Activated T-helper 2 cell treated with anti-CD3 and anti-CD28 coated beads, Interferon-gamma antibody, Interleukin-2, Interleukin-4, amounts not matched to agents 10 μg/mL and 5 μg/mL and 100 μg/mL, durations not matched to agents 14 hours and 24 hours and 36 hours (primary cell): ENCODE measurements around the gene ADTRP. TPM values are rescaled to one million over a fixed set of nuclear protein-coding genes. Genes with fewer than 3 reads are reported as not detected.

Experiments
- DNase-seq: peaks from one replicate; pipeline ENCODE4 v3.0.0; 2021; ENCODE audit warnings: low spot score
- H3K27ac Mint-ChIP-seq: one replicate; pipeline ENCODE4 v1.8.0; 2021; ENCODE audit warnings: mixed read lengths
- H3K27me3 Mint-ChIP-seq: one replicate; pipeline ENCODE4 v1.8.0; 2021; ENCODE audit warnings: low read depth, mixed read lengths
- H3K36me3 Mint-ChIP-seq: one replicate; pipeline ENCODE4 v1.8.0; 2021; ENCODE audit warnings: low read depth, mixed read lengths
- H3K4me1 Mint-ChIP-seq: one replicate; pipeline ENCODE4 v1.8.0; 2021; ENCODE audit warnings: low read depth, mixed read lengths
- H3K4me3 Mint-ChIP-seq: one replicate; pipeline ENCODE4 v1.8.0; 2021; ENCODE audit warnings: low read depth, mild to moderate bottlenecking, moderate library complexity, mixed read lengths
- H3K9me3 Mint-ChIP-seq: one replicate; pipeline ENCODE4 v1.8.0; 2021; ENCODE audit warnings: mixed read lengths
- intact Hi-C: fragments of 100-400 bp; cut with micrococcal nuclease; formaldehyde crosslinking; loops from one replicate; pipeline ENCODE4 v1.15.1; 2023
- total RNA-seq: library from RNA; stranded (reverse); gene quantifications from 2 replicates; pipeline ENCODE4 v1.2.3, GENCODE V29; 2022

The ADTRP gene
- total RNA-seq, 1 donor from 2014 or later = 1.6 TPM

GRCh38 chr6:11779329-11780096 lies 910 bp upstream of the ADTRP start:
- Mint-ChIP-seq H3K27me3 (peaks cover 4% of the 10 kb centered on the region), H3K36me3 (no peaks in the 10 kb centered on the region), H3K4me1 (no peaks in the 10 kb centered on the region), H3K27ac (no peak overlapping the region), H3K4me3 (no peak overlapping the region), H3K9me3 (peaks cover 9% of the 10 kb centered on the region)
- intact Hi-C loops = loop anchor here (10.0 kb wide), 1 partner anchor 225 kb away; no protein-coding TSS in a partner anchor
- no peak for DNase-seq

- no peaks in the 10 kb centered on the region for H3K36me3 Mint-ChIP-seq
- intact Hi-C loops = no loop called here
- H3K27me3 Mint-ChIP-seq = peaks cover 4% of the 10 kb centered on the region
- no peaks in the 10 kb centered on the region for H3K4me1 Mint-ChIP-seq
- H3K27ac Mint-ChIP-seq = no peak overlapping the region
- H3K9me3 Mint-ChIP-seq = peaks cover 1% of the 10 kb centered on the region
- H3K4me3 Mint-ChIP-seq = no peak overlapping the region
- DNase-seq = no peak
These were observed 567 bp downstream of the ADTRP start for GRCh38 chr6:11778036-11778435.

- Mint-ChIP-seq H3K4me1 (no peaks in the 10 kb centered on the region), H3K4me3 (no peak overlapping the region), H3K36me3 (no peaks in the 10 kb centered on the region), H3K9me3 (no peaks in the 10 kb centered on the region), H3K27me3 (peaks cover 6% of the 10 kb centered on the region), H3K27ac (no peak overlapping the region)
- intact Hi-C loops = no loop called here
- no peak for DNase-seq
These were observed 2.7 kb downstream of the ADTRP start for GRCh38 chr6:11775791-11776409.

GRCh38 chr6:11774426-11774825 lies 4.2 kb downstream of the ADTRP start:
- no peaks in the 10 kb centered on the region for H3K36me3 Mint-ChIP-seq
- intact Hi-C loops = no loop called here
- no peaks in the 10 kb centered on the region for H3K9me3 Mint-ChIP-seq
- no peaks in the 10 kb centered on the region for H3K4me1 Mint-ChIP-seq
- H3K27me3 Mint-ChIP-seq = peaks cover 6% of the 10 kb centered on the region
- H3K27ac Mint-ChIP-seq = no peak overlapping the region
- H3K4me3 Mint-ChIP-seq = no peak overlapping the region
- no peak for DNase-seq

- H3K36me3 Mint-ChIP-seq = no peaks in the 10 kb centered on the region
- no peaks in the 10 kb centered on the region for H3K4me1 Mint-ChIP-seq
- no peak overlapping the region for H3K27ac Mint-ChIP-seq
- H3K27me3 Mint-ChIP-seq = peaks cover 6% of the 10 kb centered on the region
- no peaks in the 10 kb centered on the region for H3K9me3 Mint-ChIP-seq
- DNase-seq = no peak
- intact Hi-C loops = no loop called here
- H3K4me3 Mint-ChIP-seq = no peak overlapping the region
These were observed 5.0 kb downstream of the ADTRP start for GRCh38 chr6:11773581-11773980.

GRCh38 chr6:11773013-11773412 lies 5.6 kb downstream of the ADTRP start:
- Mint-ChIP-seq H3K9me3 (no peaks in the 10 kb centered on the region), H3K27ac (no peak overlapping the region), H3K36me3 (no peaks in the 10 kb centered on the region), H3K4me3 (no peak overlapping the region), H3K4me1 (no peaks in the 10 kb centered on the region), H3K27me3 (peaks cover 6% of the 10 kb centered on the region)
- DNase-seq = no peak
- intact Hi-C loops = no loop called here

GRCh38 chr6:11772109-11772825 lies 6.3 kb downstream of the ADTRP start:
- H3K27ac Mint-ChIP-seq = no peak overlapping the region
- intact Hi-C loops = no loop called here
- no peaks in the 10 kb centered on the region for H3K36me3 Mint-ChIP-seq
- H3K9me3 Mint-ChIP-seq = no peaks in the 10 kb centered on the region
- DNase-seq = no peak
- no peaks in the 10 kb centered on the region for H3K4me1 Mint-ChIP-seq
- H3K4me3 Mint-ChIP-seq = no peak overlapping the region
- H3K27me3 Mint-ChIP-seq = peaks cover 2% of the 10 kb centered on the region

- intact Hi-C loops = no loop called here
- Mint-ChIP-seq H3K27me3 (peaks cover 2% of the 10 kb centered on the region), H3K36me3 (no peaks in the 10 kb centered on the region), H3K4me1 (no peaks in the 10 kb centered on the region), H3K27ac (no peak overlapping the region), H3K4me3 (no peak overlapping the region), H3K9me3 (no peaks in the 10 kb centered on the region)
- no peak for DNase-seq
These were observed 7.0 kb downstream of the ADTRP start for GRCh38 chr6:11771473-11772048.

- H3K27me3 Mint-ChIP-seq = peaks cover 2% of the 10 kb centered on the region
- peaks cover 2% of the 10 kb centered on the region for H3K4me1 Mint-ChIP-seq
- no peaks in the 10 kb centered on the region for H3K9me3 Mint-ChIP-seq
- intact Hi-C loops = no loop called here
- no peaks in the 10 kb centered on the region for H3K36me3 Mint-ChIP-seq
- no peak overlapping the region for H3K4me3 Mint-ChIP-seq
- H3K27ac Mint-ChIP-seq = no peak overlapping the region
- DNase-seq = no peak
These were observed 7.8 kb downstream of the ADTRP start for GRCh38 chr6:11770546-11771466.

GRCh38 chr6:11769811-11770545 lies 8.6 kb downstream of the ADTRP start:
- Mint-ChIP-seq H3K9me3 (no peaks in the 10 kb centered on the region), H3K4me3 (no peak overlapping the region), H3K27ac (no peak overlapping the region), H3K36me3 (no peaks in the 10 kb centered on the region), H3K4me1 (peaks cover 2% of the 10 kb centered on the region), H3K27me3 (peaks cover 2% of the 10 kb centered on the region)
- intact Hi-C loops = no loop called here
- DNase-seq = no peak

- no peak for DNase-seq
- Mint-ChIP-seq H3K36me3 (no peaks in the 10 kb centered on the region), H3K27ac (no peak overlapping the region), H3K4me1 (peaks cover 2% of the 10 kb centered on the region), H3K27me3 (peaks cover 2% of the 10 kb centered on the region), H3K4me3 (no peak overlapping the region), H3K9me3 (no peaks in the 10 kb centered on the region)
- intact Hi-C loops = no loop called here
These were observed 9.4 kb downstream of the ADTRP start for GRCh38 chr6:11769244-11769643.
